B cell (primary cell): ENCODE data around the gene FMOD. TPM values are rescaled to one million over a fixed set of nuclear protein-coding genes. Genes with fewer than 3 reads are reported as not detected.

Source experiments
- ATAC-seq: fragments of 200-7000 bp; cut with Tn5 transposase; one replicate; pipeline ENCODE4 v1.10.0; 2021; ENCODE audit warnings: low read depth, mild to moderate bottlenecking, moderate number of reproducible peaks, moderate library complexity
- CTCF ChIA-PET: fragments of 350-600 bp; sonication (Branson Sonifier 250); formaldehyde crosslinking; loops from one replicate; lab custom pipeline; 2021; ENCODE audit warnings: antibody characterized with exemption, inconsistent platforms; lab: Charles Lee
- POLR2A ChIA-PET: fragments of 350-600 bp; sonication (Branson Sonifier 250); formaldehyde crosslinking; loops from one replicate; lab custom pipeline; 2021; ENCODE audit warnings: antibody characterized with exemption; lab: Charles Lee
- DNase-seq: peaks from one replicate; pipeline ENCODE4 v3.0.0; 2013
- H2AFZ ChIP-seq: 2 replicates; pipeline ENCODE4 v1.6.1; 2012; ENCODE audit warnings: mild to moderate bottlenecking, low read depth, low read length; ENCODE audit not compliant: insufficient read depth, poor library complexity, severe bottlenecking
- H3K27ac ChIP-seq, 2 donors: 1 replicate in 1 of 2; 2 replicates in 1 of 2; pipeline ENCODE4 v1.5.1; 2012 to 2013; ENCODE audit warnings: low read length in 2 of 2, mild to moderate bottlenecking in 2 of 2, moderate library complexity in 1 of 2
- H3K27me3 ChIP-seq, 4 experiments: fragments of 200-600 bp in 1 of 4; sonication (generic) in 1 of 4; replicated peaks in 1 of 4; 1 replicate in 2 of 4; 2 replicates in 2 of 4; pipeline versions ENCODE4 v1.6.1 to v1.7.0; 2013 to 2016; ENCODE audit warnings: low read length in 3 of 4, mild to moderate bottlenecking in 2 of 4, mixed read lengths in 1 of 4, moderate library complexity in 1 of 4; ENCODE audit not compliant: insufficient read depth in 4 of 4, control insufficient read depth in 3 of 4; ENCODE audit errors: control extremely low read depth in 1 of 4
- H3K36me3 ChIP-seq, 2 experiments: replicated peaks in 1 of 2; 1 replicate in 1 of 2; 2 replicates in 1 of 2; pipeline versions ENCODE4 v1.6.1 to v1.7.1; 2013; ENCODE audit warnings: low read length in 1 of 2; ENCODE audit not compliant: insufficient read depth in 2 of 2, control insufficient read depth in 1 of 2; ENCODE audit errors: control extremely low read depth in 1 of 2, extremely low read depth in 1 of 2
- H3K4me1 ChIP-seq, 2 donors: fragments of 200-600 bp in 1 of 2; sonication (generic) in 1 of 2; 1 replicate in 1 of 2; 2 replicates in 1 of 2; pipeline versions ENCODE4 v1.5.1 to v1.6.1; 2013 to 2017; ENCODE audit warnings: low read length in 2 of 2; ENCODE audit not compliant: control insufficient read depth in 2 of 2, insufficient read depth in 2 of 2
- H3K4me2 ChIP-seq: replicated peaks from 2 replicates; pipeline ENCODE3; 2012; ENCODE audit warnings: mild to moderate bottlenecking, low read depth, low read length; ENCODE audit not compliant: poor library complexity, severe bottlenecking
- H3K4me3 ChIP-seq, 5 experiments: fragments of 200-600 bp in 1 of 5; sonication (generic) in 1 of 5; 1 replicate in 3 of 5; 2 replicates in 2 of 5; pipeline versions ENCODE4 v1.5.1 to v1.7.0; 2011 to 2016; ENCODE audit warnings: low read length in 4 of 5, mild to moderate bottlenecking in 4 of 5, low read depth in 2 of 5, control low read depth in 1 of 5, moderate library complexity in 1 of 5; ENCODE audit not compliant: insufficient read depth in 1 of 5; ENCODE audit errors: control extremely low read depth in 1 of 5, extremely low read depth in 1 of 5
- H3K79me2 ChIP-seq: fragments of 200-600 bp; sonication (generic); one replicate; pipeline ENCODE4 v1.6.0; 2016; ENCODE audit warnings: low read length; ENCODE audit not compliant: control insufficient read depth, insufficient read depth
- H3K9ac ChIP-seq: fragments of 200-600 bp; sonication (generic); 2 replicates; pipeline ENCODE4 v1.6.1; 2017; ENCODE audit warnings: mild to moderate bottlenecking, low read length, moderate library complexity
- H3K9me3 ChIP-seq, 3 donors: one replicate each; pipeline versions ENCODE4 v1.6.1 to v1.7.1; 2013; ENCODE audit warnings: low read length in 2 of 3; ENCODE audit not compliant: control insufficient read depth in 2 of 3, insufficient read depth in 1 of 3; ENCODE audit errors: control extremely low read depth in 1 of 3
- H4K20me1 ChIP-seq: 2 replicates; pipeline ENCODE4 v1.6.0; 2012; ENCODE audit warnings: mild to moderate bottlenecking, low read length; ENCODE audit not compliant: insufficient read depth, control insufficient read depth, poor library complexity, severe bottlenecking
- H3K27ac Mint-ChIP-seq: one replicate; pipeline ENCODE4 v1.8.0; 2021; ENCODE audit warnings: mixed read lengths
- H3K27me3 Mint-ChIP-seq: one replicate; pipeline ENCODE4 v1.8.0; 2021; ENCODE audit warnings: mixed read lengths
- H3K4me1 Mint-ChIP-seq: one replicate; pipeline ENCODE4 v1.8.0; 2021; ENCODE audit warnings: mixed read lengths
- H3K4me3 Mint-ChIP-seq: one replicate; pipeline ENCODE4 v1.8.0; 2021; ENCODE audit warnings: mixed read lengths
- H3K9me3 Mint-ChIP-seq: one replicate; pipeline ENCODE4 v1.8.0; 2022; ENCODE audit warnings: mixed read lengths; ENCODE audit not compliant: insufficient read depth
- CTCF ChIP-seq: fragments of 200-600 bp; IDR thresholded peaks from one replicate; pipeline ENCODE4 v1.8.0; 2022; ENCODE audit warnings: antibody characterized with exemption, mild to moderate bottlenecking
- EZH2 ChIP-seq: IDR thresholded peaks from 2 replicates; pipeline ENCODE4 v1.6.1; 2012; ENCODE audit warnings: borderline replicate concordance, low read depth, mild to moderate bottlenecking, moderate library complexity, low read length; ENCODE audit not compliant: insufficient read depth, poor library complexity, severe bottlenecking
- WGBS: methylation state at CpG from one replicate; pipeline ENCODE4 v1.1.5; 2013; ENCODE audit warnings: missing lambda C conversion rate; ENCODE audit not compliant: insufficient coverage; 5-methylcytosine and 5-hydroxymethylcytosine counted together
- intact Hi-C: fragments of 100-400 bp; cut with micrococcal nuclease; formaldehyde crosslinking; loops from one replicate; pipeline ENCODE4 v1.10.0; 2022
- polyA plus RNA-seq: library from polyadenylated mRNA; depleted of rRNA; stranded (reverse); fragments of >200 nt; gene quantifications from 2 replicates; pipeline ENCODE4 v1.2.3, GENCODE V29; 2012
- total RNA-seq, 2 donors: library from RNA; stranded (reverse); fragments of 120-200 nt in 1 of 2; gene quantifications; 1 replicate in 1 of 2; 2 replicates in 1 of 2; pipeline versions ENCODE4 v1.2.3 to v1.2.4, GENCODE V29; 2013 to 2022

The FMOD gene
- total and polyA plus RNA-seq, 2 donors (not counting 1 experiment from before 2014, with no cell fraction given): not detected

DNA sequence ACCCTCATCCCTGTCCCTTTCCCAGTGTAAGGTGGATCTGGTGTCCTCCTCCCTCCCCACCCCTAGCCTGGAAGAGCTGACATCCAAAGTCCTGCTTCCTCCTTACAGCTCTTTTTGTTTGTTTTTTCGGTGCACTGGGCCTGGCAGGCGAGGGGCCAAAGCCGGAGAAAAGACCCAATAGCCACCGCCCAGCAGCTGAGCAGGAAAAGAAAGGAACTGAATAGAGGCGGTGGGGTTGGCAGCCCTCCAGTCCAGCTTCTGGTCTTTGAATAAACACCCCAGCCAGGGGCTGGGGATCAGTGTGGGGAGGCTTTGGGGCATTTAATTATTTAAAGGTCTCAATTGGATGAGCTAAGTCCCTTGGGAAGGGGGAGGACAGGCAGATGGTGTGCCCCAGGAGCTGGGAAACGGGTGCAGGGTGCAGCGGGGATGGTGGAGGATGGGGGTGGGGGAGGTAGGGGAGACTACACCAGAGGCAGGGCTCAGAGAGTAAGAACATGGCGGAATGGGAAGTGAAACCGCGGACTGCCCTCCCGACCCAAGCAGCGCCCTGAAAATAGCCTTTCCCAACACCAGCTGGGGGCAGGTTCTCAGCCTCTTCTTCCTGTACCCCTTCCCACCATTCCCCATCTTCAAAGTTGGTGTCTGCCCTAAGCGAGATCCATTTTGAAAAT is 25.4 kb downstream of the FMOD start:
- Mint-ChIP-seq H3K4me3 (peak overlapping the region; percentile 88), H3K9me3 (no peaks in the 10 kb centered on the region), H3K27ac (peak overlapping the region; percentile 98), H3K27me3 (no peaks in the 10 kb centered on the region), H3K4me1 (peaks cover 86% of the 10 kb centered on the region)
- H3K4me3 ChIP-seq: peak overlapping the region in 4 of 5 experiments; percentile 35 to 77 (median 52)
- ChIA-PET CTCF (interaction anchor here (0.7 to 32.7 kb wide), 6 partner anchors 9 to 162 kb away, joined by 3 to 1776 read pairs (median 126); partner anchors contain the start of gene BTG2), POLR2A (interaction anchor here (0.8 to 13.4 kb wide), 10 partner anchors 9 to 136 kb away, joined by 3 to 687 read pairs (median 49); partner anchors contain the start of gene BTG2)
- H3K79me2 ChIP-seq: peaks cover 23% of the 10 kb centered on the region
- ATAC-seq (peak; percentile 12), DNase-seq (peak; percentile 83)
- peak overlapping the region; percentile 96 to 97 for H3K27ac ChIP-seq
- H3K27me3 ChIP-seq: no peaks in the 10 kb centered on the region
- H3K4me2 ChIP-seq: peak overlapping the region; percentile 92
- no peak overlapping the region for H2AFZ ChIP-seq
- H4K20me1 ChIP-seq: no peaks in the 10 kb centered on the region
- peaks cover 72 to 77% of the 10 kb centered on the region in 2 donors for H3K4me1 ChIP-seq
- no peaks in the 10 kb centered on the region for H3K9me3 ChIP-seq
- H3K36me3 ChIP-seq: no peaks in the 10 kb centered on the region
- 0% methylated on average over 11 of the region's 13 CpGs for WGBS
- peak overlapping the region; percentile 68 for H3K9ac ChIP-seq
- TF ChIP-seq CTCF: no peak
- TF ChIP-seq EZH2: no peak
- intact Hi-C loops: loop anchor here (5.0 kb wide), 1 partner anchor 302 kb away; the partner anchor contains the start of gene ATP2B4

DNA sequence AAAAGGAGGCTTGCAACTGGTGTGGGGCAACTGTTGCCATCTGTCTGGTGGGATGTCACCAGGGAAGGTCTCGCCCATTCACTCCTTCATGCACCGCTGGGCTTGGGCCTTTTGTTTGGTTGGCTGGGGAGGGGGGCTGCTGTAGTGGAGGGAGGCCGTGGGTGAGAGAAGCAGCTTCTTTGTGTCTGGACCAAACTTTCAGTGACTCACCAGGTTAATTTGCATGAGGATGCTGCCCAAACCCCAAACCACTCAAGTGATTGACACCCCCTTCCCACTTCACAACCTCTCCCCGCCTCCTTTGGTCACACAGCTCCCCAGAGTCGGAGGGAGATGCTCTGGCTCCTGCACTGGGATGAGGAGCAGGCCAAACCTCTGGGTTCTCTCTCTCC is 25.9 kb downstream of the FMOD start:
- TF ChIP-seq CTCF: no peak
- TF ChIP-seq EZH2: no peak
- no peaks in the 10 kb centered on the region for H3K36me3 ChIP-seq
- no peak overlapping the region for H2AFZ ChIP-seq
- H3K4me2 ChIP-seq: peak overlapping the region; percentile 92
- ChIA-PET CTCF (interaction anchor here (0.7 to 32.7 kb wide), 6 partner anchors 8 to 163 kb away, joined by 3 to 1776 read pairs (median 126); partner anchors contain the start of gene BTG2), POLR2A (interaction anchor here (0.8 to 13.4 kb wide), 10 partner anchors 9 to 136 kb away, joined by 3 to 687 read pairs (median 49); partner anchors contain the start of gene BTG2)
- 0% methylated on average over 1 of the region's 5 CpGs for WGBS
- peak overlapping the region; percentile 98 for H3K27ac Mint-ChIP-seq
- ATAC-seq: peak; percentile 36
- H3K4me1 Mint-ChIP-seq: peaks cover 90% of the 10 kb centered on the region
- peaks cover 23% of the 10 kb centered on the region for H3K79me2 ChIP-seq
- H3K4me3 ChIP-seq: peak overlapping the region in 4 of 5 experiments; percentile 35 to 77 (median 52)
- H3K27me3 Mint-ChIP-seq: no peaks in the 10 kb centered on the region
- intact Hi-C loops: loop anchor here (5.0 kb wide), 1 partner anchor 302 kb away; the partner anchor contains the start of gene ATP2B4
- peaks cover 77 to 83% of the 10 kb centered on the region in 2 donors for H3K4me1 ChIP-seq
- peak overlapping the region; percentile 88 for H3K4me3 Mint-ChIP-seq
- H3K9me3 Mint-ChIP-seq: no peaks in the 10 kb centered on the region
- peak overlapping the region; percentile 96 to 97 for H3K27ac ChIP-seq
- H4K20me1 ChIP-seq: no peaks in the 10 kb centered on the region
- no peaks in the 10 kb centered on the region for H3K9me3 ChIP-seq
- peak; percentile 85 for DNase-seq
- no peaks in the 10 kb centered on the region for H3K27me3 ChIP-seq
- H3K9ac ChIP-seq: peak overlapping the region; percentile 68
